ENCODE data around the gene GNLY. TPM values are rescaled to one million over a fixed set of nuclear protein-coding genes. Genes with fewer than 3 reads are reported as not detected.
A peak's percentile ranks its signal among the peaks of the same experiment; 100 is the strongest.

The GNLY gene
- total and polyA plus RNA-seq, 11 donors = 0.29 to 47.1 (median 2.1) TPM; not detected in 2

- ATAC-seq = no peak
- intact Hi-C loops (cut with DNase I) = loop anchor here in 1 of 10 donors (10.0 kb wide), 1 partner anchor 434 kb away; no protein-coding TSS in a partner anchor
- DNase-seq = no peak
- H3K27ac ChIP-seq = no peak overlapping the region
- H3K27me3 ChIP-seq = no peaks in the 10 kb centered on the region
- H3K9me3 ChIP-seq = no peaks in the 10 kb centered on the region
- 93 to 97% (median 96%) methylated on average over 4 of the region's 4 CpGs for WGBS, 4 donors
- H3K4me3 ChIP-seq = no peak overlapping the region
- H3K36me3 ChIP-seq = peaks cover 0 to 90% (median 81%) of the 10 kb centered on the region in 9 donors
- TF ChIP-seq POLR2A (IDR thresholded peaks at IDR 0.05) = no peak
- no peak for TF ChIP-seq CTCF (IDR thresholded peaks at IDR 0.05)
- peaks cover 0 to 16% (median 11%) of the 10 kb centered on the region in 12 donors for H3K4me1 ChIP-seq
These were observed 43.7 kb upstream of the GNLY start for GRCh38 chr2:85650456-85650855.

- intact Hi-C loops (cut with DNase I) = loop anchor here in 1 of 10 donors (10.0 kb wide), 1 partner anchor 434 kb away; no protein-coding TSS in a partner anchor
- H3K36me3 ChIP-seq = peaks cover 0 to 86% (median 74%) of the 10 kb centered on the region in 9 donors
- no peak overlapping the region for H3K4me3 ChIP-seq
- no peak overlapping the region for H3K27ac ChIP-seq
- no peaks in the 10 kb centered on the region for H3K27me3 ChIP-seq
- peaks cover 0 to 16% (median 11%) of the 10 kb centered on the region in 12 donors for H3K4me1 ChIP-seq
- ATAC-seq (no peak), DNase-seq (no peak)
- WGBS, 4 donors = 79 to 84% (median 81%) methylated on average over 3 of the region's 3 CpGs
- H3K9me3 ChIP-seq = no peaks in the 10 kb centered on the region
- no peak for TF ChIP-seq CTCF (IDR thresholded peaks at IDR 0.05)
- no peak for TF ChIP-seq POLR2A (IDR thresholded peaks at IDR 0.05)
These were observed 43.1 kb upstream of the GNLY start for GRCh38 chr2:85651097-85651496.

GRCh38 chr2:85652056-85652455, 42.1 kb upstream of the GNLY start:
- peaks cover 0 to 84% (median 69%) of the 10 kb centered on the region in 9 donors for H3K36me3 ChIP-seq
- intact Hi-C loops (cut with DNase I) = loop anchor here in 1 of 10 donors (10.0 kb wide), 1 partner anchor 433 kb away; no protein-coding TSS in a partner anchor
- ATAC-seq = no peak
- peaks cover 0 to 16% (median 11%) of the 10 kb centered on the region in 12 donors for H3K4me1 ChIP-seq
- no peaks in the 10 kb centered on the region for H3K9me3 ChIP-seq
- H3K4me3 ChIP-seq = no peak overlapping the region
- no peaks in the 10 kb centered on the region for H3K27me3 ChIP-seq
- H3K27ac ChIP-seq = no peak overlapping the region
- TF ChIP-seq CTCF (IDR thresholded peaks at IDR 0.05) (no peak), POLR2A (IDR thresholded peaks at IDR 0.05) (no peak)
- DNase-seq = no peak
- 97 to 100% (median 97%) methylated on average over 2 of the region's 2 CpGs for WGBS, 4 donors

GRCh38 chr2:85653996-85654395, 40.2 kb upstream of the GNLY start:
- Histone ChIP-seq H3K27me3 (no peaks in the 10 kb centered on the region), H3K4me3 (no peak overlapping the region), H3K4me1 (peaks cover 0 to 9% (median 4%) of the 10 kb centered on the region in 12 donors), H3K9me3 (no peaks in the 10 kb centered on the region), H3K36me3 (peaks cover 0 to 70% (median 50%) of the 10 kb centered on the region in 9 donors), H3K27ac (no peak overlapping the region)
- DNase-seq = peak in 1 of 5 donors; percentile 10
- intact Hi-C loops (cut with DNase I) = loop anchor here in 1 of 10 donors (10.0 kb wide), 1 partner anchor 431 kb away; no protein-coding TSS in a partner anchor
- TF ChIP-seq CTCF (IDR thresholded peaks at IDR 0.05) (no peak), POLR2A (IDR thresholded peaks at IDR 0.05) (no peak)
- 77 to 90% (median 84%) methylated on average over 3 of the region's 3 CpGs for WGBS, 4 donors
- no peak for ATAC-seq
